Breast epithelium (tissue), 4 donors: ENCODE measurements around the gene ISX. TPM values are rescaled to one million over a fixed set of nuclear protein-coding genes. Genes with fewer than 3 reads are reported as not detected.
"Not testable (repeated sequence)": the region's sequence is repeated elsewhere in the genome, so short reads cannot be mapped to it uniquely, and the experiment has no call there.

Experiments used
- DNase-seq, 2 donors: peaks; one replicate each; pipeline ENCODE4 v3.0.0-alpha.2; 2019; ENCODE audit warnings: low spot score in 2 of 2
- H3K27ac ChIP-seq, 2 donors: fragments of 200-600 bp; sonication (generic) in 1 of 2; one replicate each; pipeline ENCODE4 v1.5.1; 2016 to 2019; ENCODE audit warnings: mild to moderate bottlenecking in 1 of 2
- H3K27me3 ChIP-seq, 2 donors: fragments of 200-600 bp; sonication (generic) in 1 of 2; one replicate each; pipeline versions ENCODE4 v1.5.1 to v1.6.0; 2017 to 2019; ENCODE audit warnings: control low read depth in 1 of 2, mild to moderate bottlenecking in 1 of 2
- H3K36me3 ChIP-seq: fragments of 200-600 bp; one replicate; pipeline ENCODE4 v1.5.1; 2019
- H3K4me1 ChIP-seq, 2 donors: fragments of 200-600 bp; sonication (generic); one replicate each; pipeline ENCODE4 v1.5.1; 2016 to 2019; ENCODE audit warnings: control low read depth in 1 of 2
- H3K4me3 ChIP-seq, 3 donors: fragments of 200-600 bp; sonication (generic); 1 replicate in 2 of 3; 2 replicates in 1 of 3; pipeline ENCODE4 v1.5.1; 2016 to 2019; ENCODE audit warnings: mild to moderate bottlenecking in 3 of 3, moderate library complexity in 2 of 3
- H3K9me3 ChIP-seq, 2 donors: fragments of 200-600 bp; sonication (generic) in 1 of 2; one replicate each; pipeline ENCODE4 v1.5.1; 2016 to 2019; ENCODE audit warnings: control low read depth in 1 of 2
- CTCF ChIP-seq, 3 donors: fragments of 450-650 bp; IDR thresholded peaks; one replicate each; pipeline ENCODE4 v1.5.1; 2016 to 2017; ENCODE audit warnings: antibody characterized with exemption in 3 of 3, mild to moderate bottlenecking in 3 of 3, moderate library complexity in 3 of 3
- POLR2A ChIP-seq: fragments of 450-650 bp; IDR thresholded peaks from one replicate; pipeline ENCODE4 v1.6.1; 2016; ENCODE audit warnings: antibody characterized with exemption, mild to moderate bottlenecking, moderate library complexity
- POLR2AphosphoS5 ChIP-seq, 3 donors: sonication (generic); formaldehyde crosslinking; IDR thresholded peaks; one replicate each; pipeline ENCODE4 v1.6.1; 2017; ENCODE audit warnings: antibody characterized with exemption in 3 of 3
- intact Hi-C: fragments of 100-400 bp; cut with DNase I; formaldehyde crosslinking; loops from one replicate; pipeline ENCODE4 v1.15.1; 2023; ENCODE audit warnings: low total_unique reads
- total RNA-seq, 3 donors: library from RNA; depleted of rRNA; stranded (reverse); fragments of >200 nt; gene quantifications; one replicate each; pipeline ENCODE4 v1.1.0, GENCODE V29; 2016

The ISX gene
- total RNA-seq, 3 donors from 2014 or later, result under 0.01 TPM; not detected in 2

GRCh38 chr22:35023692-35024363 is 42.1 kb upstream of the ISX start:
- intact Hi-C loops, result no loop called here
- DNase-seq, result peak; percentile 27 to 72
- no peak overlapping the region for H3K27ac ChIP-seq
- TF ChIP-seq CTCF (IDR thresholded peaks at IDR 0.05) (peak; percentile 48 to 73 (median 67)), POLR2A (no peak), POLR2AphosphoS5 (IDR thresholded peaks at IDR 0.05) (no peak)
- peaks cover 0 to 6% of the 10 kb centered on the region in 2 donors for H3K9me3 ChIP-seq
- peaks cover 0 to 30% of the 10 kb centered on the region in 2 donors for H3K27me3 ChIP-seq
- no peak overlapping the region for H3K4me3 ChIP-seq
- H3K36me3 ChIP-seq, result no peaks in the 10 kb centered on the region
- no peaks in the 10 kb centered on the region for H3K4me1 ChIP-seq

DNA sequence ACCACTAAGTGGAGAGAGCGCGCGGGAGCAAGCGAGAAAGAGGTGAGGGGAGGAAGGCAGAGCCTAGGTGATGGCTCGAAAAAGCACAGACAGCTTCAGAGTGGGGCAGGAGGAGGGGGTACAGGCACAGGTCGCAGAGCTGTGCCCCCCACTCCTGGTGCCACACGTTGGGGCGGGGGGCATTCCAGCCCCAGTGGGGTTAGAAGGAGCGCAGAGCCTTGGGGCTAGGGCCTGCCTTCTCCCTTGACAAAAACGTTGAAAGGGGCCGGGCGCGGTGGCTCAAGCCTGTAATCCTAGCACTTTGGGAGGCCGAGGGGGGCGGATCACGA is 41.6 kb upstream of the ISX start:
- DNase-seq, result no peak
- Histone ChIP-seq H3K9me3 (peaks cover 0 to 6% of the 10 kb centered on the region in 2 donors), H3K4me3 (no peak overlapping the region), H3K27ac (no peak overlapping the region), H3K4me1 (no peaks in the 10 kb centered on the region), H3K27me3 (peaks cover 0 to 30% of the 10 kb centered on the region in 2 donors), H3K36me3 (no peaks in the 10 kb centered on the region)
- TF ChIP-seq CTCF (IDR thresholded peaks at IDR 0.05) (peak in 1 of 3 donors; percentile 3), POLR2A (no peak), POLR2AphosphoS5 (IDR thresholded peaks at IDR 0.05) (no peak)
- intact Hi-C loops, result no loop called here

GRCh38 chr22:35030112-35030511 is 35.8 kb upstream of the ISX start:
- H3K4me3 ChIP-seq, intact Hi-C loops, H3K9me3 ChIP-seq, H3K4me1 ChIP-seq, H3K36me3 ChIP-seq, H3K27me3 ChIP-seq, H3K27ac ChIP-seq, DNase-seq: not testable (repeated sequence)

- Histone ChIP-seq H3K27ac (no peak overlapping the region), H3K4me1 (no peaks in the 10 kb centered on the region), H3K36me3 (no peaks in the 10 kb centered on the region), H3K9me3 (no peaks in the 10 kb centered on the region), H3K4me3 (no peak overlapping the region), H3K27me3 (peaks cover 0 to 8% of the 10 kb centered on the region in 2 donors)
- intact Hi-C loops, result no loop called here
- TF ChIP-seq POLR2AphosphoS5 (IDR thresholded peaks at IDR 0.05) (no peak), CTCF (IDR thresholded peaks at IDR 0.05) (no peak), POLR2A (no peak)
- no peak for DNase-seq
These were observed 33.4 kb upstream of the ISX start for GRCh38 chr22:35032571-35032970.

- Histone ChIP-seq H3K27ac (no peak overlapping the region), H3K36me3 (no peaks in the 10 kb centered on the region), H3K4me3 (no peak overlapping the region), H3K27me3 (peaks cover 0 to 8% of the 10 kb centered on the region in 2 donors), H3K9me3 (no peaks in the 10 kb centered on the region), H3K4me1 (no peaks in the 10 kb centered on the region)
- no peak for DNase-seq
- TF ChIP-seq POLR2A, result no peak
- no peak for TF ChIP-seq POLR2AphosphoS5 (IDR thresholded peaks at IDR 0.05)
- TF ChIP-seq CTCF (IDR thresholded peaks at IDR 0.05), result no peak
- intact Hi-C loops, result no loop called here
These were observed 32.2 kb upstream of the ISX start for GRCh38 chr22:35033635-35034296.
